Loucy (cell line): ENCODE data around the gene PADI3.

Source experiments
- H2AFZ ChIP-seq: fragments of 200-600 bp; sonication (generic); 2 replicates; pipeline ENCODE4 v1.6.0; 2016; ENCODE audit warnings: antibody characterized with exemption, mild to moderate bottlenecking, low read length, moderate library complexity
- H3F3A ChIP-seq: fragments of 200-600 bp; 2 replicates; pipeline ENCODE4 v1.6.0; 2016; ENCODE audit warnings: antibody characterized with exemption, low read depth, mild to moderate bottlenecking
- H3K27me3 ChIP-seq: fragments of 200-600 bp; sonication (generic); 2 replicates; pipeline ENCODE4 v1.6.1; 2014; ENCODE audit warnings: low read length, mild to moderate bottlenecking; ENCODE audit not compliant: insufficient read depth, poor library complexity, severe bottlenecking
- H3K36me3 ChIP-seq: fragments of 200-600 bp; sonication (generic); 2 replicates; pipeline ENCODE4 v1.6.1; 2016; ENCODE audit warnings: low read length; ENCODE audit not compliant: insufficient read depth
- H3K4me1 ChIP-seq: fragments of 200-600 bp; sonication (generic); 2 replicates; pipeline ENCODE4 v1.5.1; 2014; ENCODE audit warnings: low read length, mild to moderate bottlenecking; ENCODE audit not compliant: insufficient read depth, poor library complexity, severe bottlenecking
- H3K4me2 ChIP-seq: fragments of 200-600 bp; sonication (generic); 2 replicates; pipeline ENCODE4 v1.6.0; 2014; ENCODE audit warnings: antibody characterized with exemption, low read length, low read depth, mild to moderate bottlenecking; ENCODE audit not compliant: poor library complexity, severe bottlenecking
- H3K4me3 ChIP-seq: fragments of 200-600 bp; sonication (generic); 2 replicates; pipeline ENCODE4 v1.5.1; 2014; ENCODE audit warnings: low read length, mild to moderate bottlenecking, mixed read lengths; ENCODE audit not compliant: poor library complexity, severe bottlenecking
- H3K79me2 ChIP-seq: fragments of 200-600 bp; sonication (generic); 2 replicates; pipeline ENCODE4 v1.6.1; 2014; ENCODE audit warnings: low read length; ENCODE audit not compliant: insufficient read depth
- H3K9ac ChIP-seq: fragments of 200-600 bp; sonication (generic); 2 replicates; pipeline ENCODE4 v1.6.0; 2014; ENCODE audit warnings: mild to moderate bottlenecking, low read depth, low read length, moderate library complexity; ENCODE audit not compliant: poor library complexity, severe bottlenecking
- H3K9me2 ChIP-seq: fragments of 200-600 bp; sonication (generic); replicated peaks from 2 replicates; pipeline ENCODE4 v1.6.1; 2016; ENCODE audit warnings: low read depth, low read length, mixed read lengths
- H3K9me3 ChIP-seq: fragments of 200-600 bp; sonication (generic); 2 replicates; pipeline ENCODE4 v1.6.1; 2014; ENCODE audit warnings: mild to moderate bottlenecking, antibody characterized with exemption, low read length, low read depth; ENCODE audit not compliant: insufficient read depth
- H4K20me1 ChIP-seq: fragments of 200-600 bp; sonication (generic); 2 replicates; pipeline ENCODE4 v1.6.0; 2014; ENCODE audit warnings: antibody characterized with exemption, low read length, mild to moderate bottlenecking; ENCODE audit not compliant: insufficient read depth, poor library complexity, severe bottlenecking
- CTCF ChIP-seq: fragments of 200-600 bp; sonication (generic); conservative IDR thresholded peaks from 2 replicates; pipeline ENCODE4 v1.5.1; 2014; ENCODE audit warnings: mild to moderate bottlenecking, antibody characterized with exemption, low read length
- EZH2phosphoT487 ChIP-seq: fragments of 200-600 bp; IDR thresholded peaks from 2 replicates; pipeline ENCODE4 v1.6.1; 2018; ENCODE audit warnings: antibody characterized with exemption, mild to moderate bottlenecking, moderate library complexity, borderline replicate concordance

Gene PADI3

GRCh38 chr1:17297991-17298390 is 49.1 kb downstream of the PADI3 start:
- TF ChIP-seq CTCF (no peak), EZH2phosphoT487 (no peak)
- Histone ChIP-seq H3K4me3 (no peak overlapping the region), H3K27me3 (no peaks in the 10 kb centered on the region), H4K20me1 (no peaks in the 10 kb centered on the region), H3K9me3 (peaks cover 9% of the 10 kb centered on the region; the same call in 1 of the 2 replicates), H3F3A (no peaks in the 10 kb centered on the region), H3K4me1 (no peaks in the 10 kb centered on the region), H3K36me3 (no peaks in the 10 kb centered on the region), H2AFZ (no peak overlapping the region), H3K4me2 (no peak overlapping the region), H3K79me2 (no peaks in the 10 kb centered on the region), H3K9ac (no peak overlapping the region), H3K9me2 (no peaks in the 10 kb centered on the region)

GRCh38 chr1:17301767-17302166 is 52.9 kb downstream of the PADI3 start:
- Histone ChIP-seq H3K9me2 (no peaks in the 10 kb centered on the region), H3K27me3 (no peaks in the 10 kb centered on the region), H3K4me3 (no peak overlapping the region), H3K4me2 (no peak overlapping the region), H2AFZ (no peak overlapping the region), H3K9ac (no peak overlapping the region), H4K20me1 (no peaks in the 10 kb centered on the region), H3F3A (no peaks in the 10 kb centered on the region), H3K4me1 (peaks cover 5% of the 10 kb centered on the region), H3K9me3 (peaks cover 9% of the 10 kb centered on the region; the same call in 1 of the 2 replicates), H3K36me3 (no peaks in the 10 kb centered on the region), H3K79me2 (no peaks in the 10 kb centered on the region)
- TF ChIP-seq CTCF (no peak), EZH2phosphoT487 (no peak)

GRCh38 chr1:17304151-17304825 is 55.4 kb downstream of the PADI3 start:
- TF ChIP-seq EZH2phosphoT487 = no peak
- Histone ChIP-seq H4K20me1 (no peaks in the 10 kb centered on the region), H3K9me2 (no peaks in the 10 kb centered on the region), H3K4me2 (no peak overlapping the region), H3F3A (no peaks in the 10 kb centered on the region), H3K27me3 (no peaks in the 10 kb centered on the region), H3K4me1 (peaks cover 5% of the 10 kb centered on the region), H3K4me3 (no peak overlapping the region), H3K36me3 (no peaks in the 10 kb centered on the region), H2AFZ (no peak overlapping the region), H3K9me3 (peaks cover 9% of the 10 kb centered on the region; the same call in 1 of the 2 replicates), H3K9ac (no peak overlapping the region), H3K79me2 (no peaks in the 10 kb centered on the region)

- Histone ChIP-seq H3F3A (no peaks in the 10 kb centered on the region), H3K4me3 (no peak overlapping the region), H3K9me3 (peaks cover 9% of the 10 kb centered on the region; the same call in 1 of the 2 replicates), H3K9ac (no peak overlapping the region), H3K4me2 (no peak overlapping the region), H3K4me1 (peaks cover 5% of the 10 kb centered on the region), H2AFZ (no peak overlapping the region), H4K20me1 (no peaks in the 10 kb centered on the region), H3K27me3 (no peaks in the 10 kb centered on the region), H3K79me2 (no peaks in the 10 kb centered on the region), H3K9me2 (no peaks in the 10 kb centered on the region), H3K36me3 (no peaks in the 10 kb centered on the region)
- TF ChIP-seq EZH2phosphoT487 (no peak), CTCF (no peak)
Measured at GRCh38 chr1:17304826-17305175, 55.9 kb downstream of the PADI3 start.
